OCI-LY3 (cell line): ENCODE measurements around the gene SLC51A.

ENCODE experiments used
- EZH2phosphoT487 ChIP-seq: fragments of 200-600 bp; shearing (Covaris generic); IDR thresholded peaks from 2 replicates; pipeline ENCODE4 v1.6.1; 2018; ENCODE audit warnings: antibody characterized with exemption, mixed run types, low read depth
- TF ChIP-seq, protein P1 (sequence below): fragments of 200-600, 300-600 bp; sonication (generic); IDR thresholded peaks from 2 replicates; pipeline ENCODE4 v1.5.1; 2014; ENCODE audit warnings: antibody characterized with exemption, low read length, low read depth

GRCh38 chr3:196220991-196221390 is 4.7 kb downstream of the SLC51A start:
- TF ChIP-seq, protein P1, sequence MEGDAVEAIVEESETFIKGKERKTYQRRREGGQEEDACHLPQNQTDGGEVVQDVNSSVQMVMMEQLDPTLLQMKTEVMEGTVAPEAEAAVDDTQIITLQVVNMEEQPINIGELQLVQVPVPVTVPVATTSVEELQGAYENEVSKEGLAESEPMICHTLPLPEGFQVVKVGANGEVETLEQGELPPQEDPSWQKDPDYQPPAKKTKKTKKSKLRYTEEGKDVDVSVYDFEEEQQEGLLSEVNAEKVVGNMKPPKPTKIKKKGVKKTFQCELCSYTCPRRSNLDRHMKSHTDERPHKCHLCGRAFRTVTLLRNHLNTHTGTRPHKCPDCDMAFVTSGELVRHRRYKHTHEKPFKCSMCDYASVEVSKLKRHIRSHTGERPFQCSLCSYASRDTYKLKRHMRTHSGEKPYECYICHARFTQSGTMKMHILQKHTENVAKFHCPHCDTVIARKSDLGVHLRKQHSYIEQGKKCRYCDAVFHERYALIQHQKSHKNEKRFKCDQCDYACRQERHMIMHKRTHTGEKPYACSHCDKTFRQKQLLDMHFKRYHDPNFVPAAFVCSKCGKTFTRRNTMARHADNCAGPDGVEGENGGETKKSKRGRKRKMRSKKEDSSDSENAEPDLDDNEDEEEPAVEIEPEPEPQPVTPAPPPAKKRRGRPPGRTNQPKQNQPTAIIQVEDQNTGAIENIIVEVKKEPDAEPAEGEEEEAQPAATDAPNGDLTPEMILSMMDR = no peak
- TF ChIP-seq EZH2phosphoT487 = no peak
